Mesenteric fat pad (tissue), 1 donor: ENCODE results near the gene BEST2. TPM values are rescaled to one million over a fixed set of nuclear protein-coding genes. Genes with fewer than 3 reads are reported as not detected.
"Not testable (repeated sequence)": the region's sequence is repeated elsewhere in the genome, so short reads cannot be mapped to it uniquely, and the experiment has no call there.

ENCODE experiments used
- DNase-seq: peaks from one replicate; pipeline ENCODE4 v3.0.0-alpha.2; 2020; ENCODE audit warnings: low spot score
- total RNA-seq: library from RNA; stranded (reverse); fragmentation: NEBNext Ultra II Directional; extraction: Animal tissue kit (Norgen Biotek cat#: 25700); gene quantifications from one replicate; pipeline ENCODE4 v1.2.1, GENCODE V29; 2021
- donor health status: DM: yes; HTN: yes; CAD: no.

BEST2 gene
- total RNA-seq, 1 donor from 2014 or later: not detected

- no peak for DNase-seq
These were observed 35.4 kb downstream of the BEST2 start for GRCh38 chr19:12786952-12787351.

GRCh38 chr19:12787458-12787857 lies 35.9 kb downstream of the BEST2 start:
- no peak for DNase-seq

- DNase-seq: no peak
These were observed 36.6 kb downstream of the BEST2 start for GRCh38 chr19:12788042-12788681.

DNA sequence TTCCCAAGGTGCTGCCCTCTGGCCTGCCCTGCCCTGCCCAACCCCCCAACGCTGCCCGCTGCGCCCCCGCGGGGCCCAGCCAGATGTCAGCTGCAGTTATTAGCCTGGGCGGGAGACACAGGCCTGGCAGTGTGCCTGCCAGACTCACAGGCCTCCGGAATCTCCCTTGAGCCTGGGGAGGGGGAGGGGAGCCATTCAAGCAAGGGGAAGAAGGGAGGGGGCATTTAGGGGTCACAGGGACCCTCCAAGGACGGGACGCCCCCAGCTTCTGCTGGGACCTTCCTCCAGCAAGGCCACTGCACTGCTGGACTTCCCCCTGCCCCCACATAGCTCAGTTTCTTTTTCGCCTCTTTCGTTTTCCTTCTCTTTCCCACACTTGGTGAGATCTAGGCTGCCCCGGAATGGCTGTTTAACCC lies 37.1 kb downstream of the BEST2 start:
- peak; percentile 94 for DNase-seq

DNA sequence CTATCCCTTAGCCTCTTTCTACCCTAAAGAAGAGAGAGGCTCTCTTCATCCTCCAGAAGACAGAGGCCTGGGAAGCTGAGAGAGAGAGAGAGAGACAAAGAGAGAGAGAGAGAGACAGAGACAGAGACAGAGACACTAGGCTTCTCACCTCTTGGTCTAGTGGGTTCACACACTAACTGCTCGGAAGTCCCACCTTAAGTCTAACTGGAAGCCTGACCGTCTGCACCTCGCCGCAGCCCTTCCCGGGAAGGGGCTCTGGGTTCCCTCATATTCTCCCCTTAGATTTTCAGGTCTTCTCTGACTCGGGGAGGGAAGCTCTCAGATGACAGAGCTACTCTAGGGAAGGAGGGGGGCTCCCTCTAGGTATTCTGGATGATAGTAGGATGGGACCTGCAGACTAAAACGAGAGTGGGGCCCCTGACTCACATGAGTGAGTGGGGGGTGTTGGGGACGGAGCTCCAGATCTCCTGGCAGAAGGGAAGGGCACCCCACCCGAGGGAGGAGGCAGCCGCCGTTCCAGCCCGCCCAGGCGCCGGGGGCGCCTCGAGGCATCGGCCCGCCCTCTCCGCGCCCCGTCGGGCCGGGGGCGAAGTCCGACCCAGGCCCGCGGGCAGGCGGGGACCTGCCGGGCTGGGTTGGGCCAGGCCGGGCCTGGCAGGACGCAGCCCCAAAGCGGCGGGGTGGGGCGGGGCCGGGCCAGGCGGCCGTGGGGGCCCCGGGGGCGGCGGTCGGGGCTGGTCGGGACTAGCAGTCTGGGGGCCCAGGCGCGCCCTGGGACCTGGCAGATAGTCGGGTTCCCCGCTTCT lies 37.7 kb downstream of the BEST2 start:
- no peak for DNase-seq

DNA sequence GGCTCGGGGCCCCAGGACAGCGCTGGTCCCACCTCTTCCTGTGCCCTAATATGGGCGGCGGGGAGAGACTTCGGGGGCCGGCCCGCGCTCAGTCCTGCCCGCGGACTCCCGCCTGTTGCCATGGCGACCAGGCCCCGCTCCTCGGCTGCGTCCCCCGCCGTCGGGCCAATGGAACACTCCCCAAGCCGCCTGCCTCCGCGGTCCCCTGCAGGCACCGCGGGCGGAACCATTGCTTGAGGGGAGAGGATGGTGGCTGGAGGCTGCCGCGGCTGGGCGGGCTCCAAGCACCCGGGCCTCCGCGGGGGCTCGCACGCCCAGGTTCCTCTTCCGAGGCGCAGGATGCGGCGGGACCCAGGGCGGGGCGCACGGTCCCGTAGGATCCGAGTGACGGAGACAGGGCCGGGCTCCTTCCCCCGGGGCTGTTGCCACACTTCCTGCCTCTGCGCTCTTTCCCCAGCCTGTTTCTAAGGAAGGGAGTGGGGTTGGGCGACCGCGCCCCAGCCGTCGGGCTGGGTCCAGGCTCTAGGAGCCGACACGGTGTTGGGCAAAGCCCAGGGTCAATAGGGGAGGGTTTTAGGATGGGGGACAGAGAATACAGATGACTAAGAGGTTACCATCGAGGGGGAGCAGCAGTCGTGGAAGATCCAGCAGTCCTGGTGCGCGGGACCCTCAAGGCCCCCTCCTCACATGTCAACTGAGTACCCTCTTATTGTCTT lies 38.5 kb downstream of the BEST2 start:
- DNase-seq: peak; percentile 99

- DNase-seq: no peak
These were observed 39.2 kb downstream of the BEST2 start for GRCh38 chr19:12790628-12791344.

DNA sequence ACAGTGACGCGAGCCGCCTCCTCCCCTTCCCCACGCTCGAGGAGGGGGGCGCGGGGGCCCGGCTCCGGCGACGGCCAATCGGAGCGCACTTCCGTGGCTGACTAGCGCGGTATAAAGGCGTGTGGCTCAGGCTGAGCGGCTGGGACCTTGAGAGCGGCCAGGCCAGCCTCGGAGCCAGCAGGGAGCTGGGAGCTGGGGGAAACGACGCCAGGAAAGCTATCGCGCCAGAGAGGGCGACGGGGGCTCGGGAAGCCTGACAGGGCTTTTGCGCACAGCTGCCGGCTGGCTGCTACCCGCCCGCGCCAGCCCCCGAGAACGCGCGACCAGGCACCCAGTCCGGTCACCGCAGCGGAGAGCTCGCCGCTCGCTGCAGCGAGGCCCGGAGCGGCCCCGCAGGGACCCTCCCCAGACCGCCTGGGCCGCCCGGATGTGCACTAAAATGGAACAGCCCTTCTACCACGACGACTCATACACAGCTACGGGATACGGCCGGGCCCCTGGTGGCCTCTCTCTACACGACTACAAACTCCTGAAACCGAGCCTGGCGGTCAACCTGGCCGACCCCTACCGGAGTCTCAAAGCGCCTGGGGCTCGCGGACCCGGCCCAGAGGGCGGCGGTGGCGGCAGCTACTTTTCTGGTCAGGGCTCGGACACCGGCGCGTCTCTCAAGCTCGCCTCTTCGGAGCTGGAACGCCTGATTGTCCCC lies 39.9 kb downstream of the BEST2 start, which contains the start of gene JUNB:
JUNB (plus strand) TSS at position 142 of the 706 bp plus-strand sequence; CDS start at position 428, 286 bp downstream.
- DNase-seq: peak; percentile 100

DNA sequence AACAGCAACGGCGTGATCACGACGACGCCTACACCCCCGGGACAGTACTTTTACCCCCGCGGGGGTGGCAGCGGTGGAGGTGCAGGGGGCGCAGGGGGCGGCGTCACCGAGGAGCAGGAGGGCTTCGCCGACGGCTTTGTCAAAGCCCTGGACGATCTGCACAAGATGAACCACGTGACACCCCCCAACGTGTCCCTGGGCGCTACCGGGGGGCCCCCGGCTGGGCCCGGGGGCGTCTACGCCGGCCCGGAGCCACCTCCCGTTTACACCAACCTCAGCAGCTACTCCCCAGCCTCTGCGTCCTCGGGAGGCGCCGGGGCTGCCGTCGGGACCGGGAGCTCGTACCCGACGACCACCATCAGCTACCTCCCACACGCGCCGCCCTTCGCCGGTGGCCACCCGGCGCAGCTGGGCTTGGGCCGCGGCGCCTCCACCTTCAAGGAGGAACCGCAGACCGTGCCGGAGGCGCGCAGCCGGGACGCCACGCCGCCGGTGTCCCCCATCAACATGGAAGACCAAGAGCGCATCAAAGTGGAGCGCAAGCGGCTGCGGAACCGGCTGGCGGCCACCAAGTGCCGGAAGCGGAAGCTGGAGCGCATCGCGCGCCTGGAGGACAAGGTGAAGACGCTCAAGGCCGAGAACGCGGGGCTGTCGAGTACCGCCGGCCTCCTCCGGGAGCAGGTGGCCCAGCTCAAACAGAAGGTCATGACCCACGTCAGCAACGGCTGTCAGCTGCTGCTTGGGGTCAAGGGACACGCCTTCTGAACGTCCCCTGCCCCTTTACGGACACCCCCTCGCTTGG lies 40.7 kb downstream of the BEST2 start:
- peak; percentile 93 for DNase-seq

- no peak for DNase-seq
These were observed 41.3 kb downstream of the BEST2 start for GRCh38 chr19:12792853-12793289.

GRCh38 chr19:12793290-12794195 lies 42.0 kb downstream of the BEST2 start:
- peak; percentile 99 for DNase-seq

DNA sequence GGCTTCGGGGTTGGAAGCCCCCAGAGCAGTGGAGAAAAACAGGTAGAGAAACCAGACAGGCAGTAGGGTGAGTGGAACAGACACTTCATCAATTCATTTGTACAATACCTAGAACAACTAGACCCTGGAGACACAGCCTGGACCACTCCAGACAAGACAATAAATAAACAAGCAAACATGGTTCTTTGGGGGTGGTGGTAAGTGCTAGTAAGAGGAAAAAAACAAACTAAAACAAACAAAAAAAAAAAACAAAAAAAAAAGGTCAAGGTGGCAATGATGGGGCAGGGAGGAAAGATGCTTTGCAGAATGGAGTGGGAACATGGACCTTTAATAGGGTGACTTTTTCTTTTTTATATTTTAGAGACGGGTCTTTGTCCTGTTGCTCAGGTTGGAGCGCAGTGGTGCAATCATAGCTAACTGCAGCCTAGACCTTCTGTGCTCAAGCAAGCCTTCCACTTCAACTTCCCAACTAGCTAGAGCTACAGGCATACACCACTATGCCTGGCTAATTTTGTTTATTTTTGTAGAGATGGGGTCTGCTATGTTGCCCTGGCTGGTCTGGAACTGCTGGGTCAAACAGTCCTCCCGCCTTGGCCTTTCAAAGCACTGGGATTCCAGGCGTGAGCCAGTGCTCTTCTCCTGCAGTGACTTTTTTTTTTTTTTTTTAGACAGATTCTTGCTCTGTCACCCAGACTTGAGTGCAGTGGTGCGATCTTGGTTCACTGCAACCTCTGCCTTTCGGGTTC lies 42.8 kb downstream of the BEST2 start:
- no peak for DNase-seq

GRCh38 chr19:12794971-12795381 lies 43.4 kb downstream of the BEST2 start:
- no peak for DNase-seq

GRCh38 chr19:12796146-12797071 lies 44.8 kb downstream of the BEST2 start:
- DNase-seq: no peak

GRCh38 chr19:12797141-12797587 lies 45.6 kb downstream of the BEST2 start:
- no peak for DNase-seq

DNA sequence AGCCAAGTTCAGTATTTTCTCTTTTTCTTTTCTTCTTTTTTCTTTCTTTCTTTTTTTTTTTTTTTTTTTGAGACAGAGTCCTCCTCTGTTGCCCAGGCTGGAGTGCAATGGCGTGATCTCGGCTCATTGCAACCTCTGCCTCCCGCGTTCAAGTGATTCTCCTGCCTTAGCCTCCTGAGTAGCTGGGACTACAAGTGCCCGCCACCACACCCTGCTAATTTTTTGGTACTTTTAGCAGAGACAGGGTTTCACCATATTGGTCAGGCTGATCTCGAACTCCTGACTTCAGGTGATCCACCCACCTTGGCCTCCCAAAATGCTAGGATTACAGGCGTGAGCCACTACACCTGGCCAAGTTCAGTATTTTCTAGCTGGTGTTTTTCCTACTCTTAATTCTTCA lies 46.0 kb downstream of the BEST2 start:
- not testable (repeated sequence) for DNase-seq
